Occipital lobe (tissue), 2 donors: ENCODE measurements around the gene ARTN. TPM values are rescaled to one million over a fixed set of nuclear protein-coding genes. Genes with fewer than 3 reads are reported as not detected.
A peak's percentile ranks its signal among the peaks of the same experiment; 100 is the strongest.

Experiments
- DNase-seq: peaks from one replicate; lab custom pipeline; 2025; lab: John Stamatoyannopoulos, UW
- total RNA-seq: library from RNA; depleted of rRNA; stranded (reverse); fragments of >200 nt; gene quantifications from one replicate; pipeline ENCODE4 v1.2.3, GENCODE V29; 2014

ARTN gene
- total RNA-seq, 1 donor from 2014 or later = 0.62 TPM

DNA sequence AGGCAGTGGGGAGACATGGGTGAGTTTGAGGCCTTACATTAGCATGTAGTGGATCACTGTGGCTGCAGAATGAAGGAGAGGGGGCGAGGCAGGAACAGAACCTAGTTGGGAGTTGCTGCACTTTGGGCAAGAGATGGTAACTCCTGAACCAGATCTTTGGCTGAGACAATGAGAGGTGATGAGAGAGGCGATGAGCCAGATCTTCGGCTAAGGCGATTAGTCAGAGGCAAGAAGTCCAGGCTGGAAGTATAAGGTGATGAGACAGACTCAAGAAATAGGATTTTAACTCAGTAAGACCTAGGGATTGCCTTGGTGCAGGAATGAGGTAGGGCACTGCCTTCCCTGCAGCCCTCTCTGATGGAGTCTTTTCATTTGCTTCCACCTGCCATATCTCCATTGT is 9.1 kb upstream of the ARTN start:
- no peak for DNase-seq

DNA sequence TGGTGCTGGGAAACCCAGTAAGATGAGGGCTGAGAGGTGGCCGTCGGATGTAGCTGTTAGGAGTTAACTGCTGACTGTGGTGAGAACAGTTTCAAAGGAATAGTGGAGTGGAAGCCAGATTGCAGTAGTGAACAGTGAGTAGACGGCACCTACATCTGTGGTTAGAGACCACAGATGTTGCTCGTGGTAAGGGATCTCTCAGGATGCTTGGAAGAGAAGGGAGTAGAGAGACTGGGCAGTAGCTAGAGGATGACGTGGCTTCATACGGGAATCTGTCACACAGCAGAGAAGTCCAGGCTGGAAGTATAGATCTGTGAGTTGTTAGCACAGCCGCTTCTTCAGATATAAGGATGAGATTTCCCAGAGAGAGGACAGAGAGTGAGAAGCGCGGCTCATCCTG is 7.8 kb upstream of the ARTN start:
- DNase-seq = no peak

DNA sequence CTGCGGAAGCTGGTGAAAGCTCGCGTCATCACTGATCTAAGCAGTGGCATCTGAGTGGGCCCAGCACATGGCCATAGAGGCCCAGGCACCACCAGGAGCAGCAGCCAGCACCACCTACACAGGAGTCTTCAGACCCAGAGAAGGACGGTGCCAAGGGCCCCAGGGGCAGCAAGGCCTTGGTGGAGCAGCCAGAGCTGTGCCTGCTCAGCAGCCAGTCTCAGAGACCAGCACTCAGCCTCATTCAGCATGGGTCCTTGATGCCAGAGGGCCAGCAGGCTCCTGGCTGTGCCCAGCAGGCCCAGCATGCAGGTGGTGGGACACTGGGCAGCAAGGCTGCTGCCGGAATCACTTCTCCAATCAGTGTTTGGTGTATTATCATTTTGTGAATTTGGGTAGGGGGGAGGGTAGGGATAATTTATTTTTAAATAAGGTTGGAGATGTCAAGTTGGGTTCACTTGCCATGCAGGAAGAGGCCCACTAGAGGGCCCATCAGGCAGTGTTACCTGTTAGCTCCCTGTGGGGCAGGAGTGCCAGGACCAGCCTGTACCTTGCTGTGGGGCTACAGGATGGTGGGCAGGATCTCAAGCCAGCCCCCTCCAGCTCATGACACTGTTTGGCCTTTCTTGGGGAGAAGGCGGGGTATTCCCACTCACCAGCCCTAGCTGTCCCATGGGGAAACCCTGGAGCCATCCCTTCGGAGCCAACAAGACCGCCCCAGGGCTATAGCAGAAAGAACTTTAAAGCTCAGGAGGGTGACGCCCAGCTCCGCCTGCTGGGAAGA is 3.2 kb upstream of the ARTN start:
- no peak for DNase-seq

DNA sequence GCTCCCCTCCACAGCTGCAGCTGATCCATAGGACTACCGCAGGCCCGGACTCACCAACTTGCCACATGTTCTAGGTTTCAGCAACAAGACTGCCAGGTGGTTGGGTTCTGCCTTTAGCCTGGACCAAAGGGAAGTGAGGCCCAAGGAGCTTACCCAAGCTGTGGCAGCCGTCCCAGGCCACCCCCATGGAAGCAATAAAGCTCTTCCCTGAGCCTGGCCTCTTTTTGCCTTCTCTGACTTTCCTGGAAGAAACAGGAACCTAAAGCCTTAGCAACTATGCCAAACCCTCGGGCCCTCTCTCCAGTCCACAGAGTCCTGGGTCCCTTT is 2.7 kb upstream of the ARTN start:
- DNase-seq = no peak

DNA sequence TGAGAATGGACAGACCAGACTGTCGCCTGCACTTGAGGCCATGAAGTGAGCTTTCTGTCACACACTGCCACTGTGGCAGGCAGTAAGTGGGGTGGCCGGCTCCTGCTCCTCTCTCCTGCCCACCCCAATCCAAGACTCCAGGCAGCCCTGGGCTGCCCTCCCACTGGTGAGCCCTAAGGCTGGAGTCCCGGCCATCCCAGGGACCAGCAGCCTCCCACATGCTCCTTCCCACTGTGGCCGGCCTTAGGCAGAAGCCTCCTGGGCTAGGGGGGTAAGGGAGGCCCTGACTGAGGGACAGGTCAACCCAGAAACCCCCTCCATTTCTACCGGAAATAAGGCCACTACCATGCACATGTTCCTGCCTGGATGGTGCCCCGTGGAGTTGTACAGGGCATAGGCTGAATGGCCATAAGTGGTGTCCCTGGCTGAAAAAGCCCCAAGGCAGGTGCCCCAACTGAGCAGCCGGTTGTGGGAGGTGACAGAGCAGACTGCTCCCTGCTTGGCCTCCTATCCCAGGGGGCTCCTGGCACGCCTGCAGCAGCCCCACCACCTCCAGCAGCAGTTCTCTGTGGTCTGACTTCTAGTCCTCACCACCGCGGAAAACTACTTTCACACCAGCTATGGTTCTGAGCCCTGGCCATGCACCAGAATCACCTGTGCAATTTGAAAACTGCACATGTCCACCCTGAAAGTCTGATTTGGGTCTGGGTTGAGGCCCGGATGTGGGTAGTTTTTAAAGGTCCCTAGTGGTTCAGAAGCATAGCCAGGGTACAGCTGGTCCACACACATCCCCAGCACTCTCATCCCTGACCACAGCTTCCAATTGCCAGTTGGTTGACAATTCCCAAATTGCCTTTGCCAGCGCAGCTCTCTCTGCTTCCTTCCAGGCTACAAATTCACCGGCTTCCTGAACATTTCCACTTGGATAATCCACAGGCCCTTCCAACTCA is 1.6 kb upstream of the ARTN start:
- no peak for DNase-seq

DNA sequence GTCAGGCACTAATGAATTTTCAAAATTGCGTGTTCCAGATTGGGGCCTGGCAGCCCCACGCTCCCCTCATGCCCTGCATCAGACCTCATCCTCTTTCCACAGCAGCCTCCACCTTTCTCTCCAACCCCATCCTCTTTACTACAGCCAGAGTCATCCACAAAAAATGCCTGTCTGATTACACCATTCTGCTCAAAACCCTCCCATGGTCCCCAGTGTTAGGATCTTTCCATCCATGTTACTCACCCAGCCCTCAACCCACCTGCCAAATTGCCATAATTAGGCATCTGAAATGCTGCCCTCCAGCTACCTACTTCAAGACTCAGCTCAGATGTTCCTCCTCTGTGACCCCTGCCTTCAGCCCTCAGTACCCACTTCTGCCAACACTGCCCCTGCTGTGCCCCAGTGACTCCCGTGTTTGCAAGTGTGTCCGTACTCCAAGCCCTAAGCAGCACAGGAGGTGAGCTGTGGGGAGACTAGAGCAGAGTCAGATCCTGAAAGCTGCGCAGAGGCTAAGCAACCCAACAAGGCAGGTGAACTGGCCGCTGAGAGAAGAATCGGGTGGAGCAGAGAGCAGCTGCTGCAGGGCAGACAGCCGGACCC is 715 bp upstream of the ARTN start:
- DNase-seq = no peak

DNA sequence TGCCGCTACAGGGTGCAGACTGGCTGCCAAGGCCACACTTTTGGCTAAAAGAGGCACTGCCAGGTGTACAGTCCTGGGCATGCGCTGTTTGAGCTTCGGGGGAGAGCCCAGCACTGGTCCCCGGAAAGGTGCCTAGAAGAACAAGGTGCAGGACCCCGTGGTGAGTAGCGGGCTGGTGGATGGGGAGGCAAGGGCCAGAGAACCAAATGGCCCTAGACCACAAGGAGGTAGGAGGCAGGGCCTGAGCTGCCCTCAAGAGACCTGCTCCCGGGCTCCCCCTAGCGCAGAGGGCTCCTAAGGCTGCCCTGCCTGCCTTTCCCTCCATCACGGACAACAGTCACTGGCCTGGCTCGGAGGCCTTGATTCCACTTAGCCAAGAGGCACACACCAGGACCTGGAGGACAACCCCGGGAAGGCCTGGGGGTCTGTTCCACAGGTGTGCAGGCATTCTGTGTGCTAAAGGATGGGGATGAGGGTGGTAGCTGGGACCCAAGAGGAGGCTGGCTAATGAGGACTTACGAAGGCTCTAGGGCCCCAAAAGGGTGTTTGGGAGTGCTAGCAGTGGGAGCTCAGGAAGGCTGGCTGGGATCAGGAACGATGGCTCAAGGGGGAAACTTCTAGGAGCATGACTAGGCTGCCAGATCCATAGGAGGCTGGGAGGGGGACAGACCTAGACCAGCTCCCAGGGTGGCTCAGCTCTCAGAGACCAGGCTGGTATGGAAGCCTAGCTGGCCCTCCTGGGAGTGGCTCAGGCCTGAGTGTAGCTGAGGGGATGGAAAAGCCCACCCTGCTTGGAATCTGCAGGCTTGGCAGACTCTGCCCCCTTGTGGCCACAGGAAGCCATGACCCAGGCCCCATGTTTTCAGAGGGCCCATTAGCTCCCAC is 742 bp downstream of the ARTN start:
- DNase-seq = no peak

DNA sequence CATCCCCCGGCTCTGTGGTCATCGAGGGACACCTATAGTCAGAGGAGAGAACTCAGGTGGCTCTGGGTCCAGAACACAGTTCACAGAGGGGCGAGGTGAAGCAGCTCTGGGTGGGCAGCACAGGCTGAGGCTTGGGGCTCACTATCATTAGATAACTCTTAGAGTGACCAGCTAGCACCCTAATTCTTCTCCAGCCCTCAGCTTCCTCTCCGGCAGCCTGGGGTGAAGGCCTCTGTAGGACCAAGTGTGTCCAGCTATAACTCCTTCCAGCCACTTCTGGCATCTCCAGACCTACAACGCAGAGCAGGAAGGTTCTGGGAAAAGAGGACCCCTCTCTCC is 1.4 kb downstream of the ARTN start:
- DNase-seq = no peak

DNA sequence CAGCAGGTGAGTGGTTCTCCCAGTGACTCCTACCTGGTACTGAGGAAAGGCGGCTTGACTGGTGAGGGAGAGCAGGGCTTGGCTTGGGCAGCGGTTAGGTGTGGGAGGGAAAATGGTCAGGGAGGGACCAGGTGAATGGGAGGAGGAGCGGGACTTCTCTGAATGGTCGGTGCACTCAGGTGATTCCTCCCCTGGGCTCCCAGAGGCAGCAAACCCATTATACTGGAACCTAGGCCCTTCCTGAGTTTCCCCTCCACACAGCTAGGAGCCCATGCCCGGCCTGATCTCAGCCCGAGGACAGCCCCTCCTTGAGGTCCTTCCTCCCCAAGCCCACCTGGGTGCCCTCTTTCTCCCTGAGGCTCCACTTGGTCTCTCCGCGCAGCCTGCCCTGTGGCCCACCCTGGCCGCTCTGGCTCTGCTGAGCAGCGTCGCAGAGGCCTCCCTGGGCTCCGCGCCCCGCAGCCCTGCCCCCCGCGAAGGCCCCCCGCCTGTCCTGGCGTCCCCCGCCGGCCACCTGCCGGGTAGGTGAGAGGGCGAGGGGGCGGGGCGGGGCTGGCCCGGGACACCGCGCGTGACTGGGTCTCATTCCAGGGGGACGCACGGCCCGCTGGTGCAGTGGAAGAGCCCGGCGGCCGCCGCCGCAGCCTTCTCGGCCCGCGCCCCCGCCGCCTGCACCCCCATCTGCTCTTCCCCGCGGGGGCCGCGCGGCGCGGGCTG is 2.3 kb downstream of the ARTN start:
- no peak for DNase-seq

DNA sequence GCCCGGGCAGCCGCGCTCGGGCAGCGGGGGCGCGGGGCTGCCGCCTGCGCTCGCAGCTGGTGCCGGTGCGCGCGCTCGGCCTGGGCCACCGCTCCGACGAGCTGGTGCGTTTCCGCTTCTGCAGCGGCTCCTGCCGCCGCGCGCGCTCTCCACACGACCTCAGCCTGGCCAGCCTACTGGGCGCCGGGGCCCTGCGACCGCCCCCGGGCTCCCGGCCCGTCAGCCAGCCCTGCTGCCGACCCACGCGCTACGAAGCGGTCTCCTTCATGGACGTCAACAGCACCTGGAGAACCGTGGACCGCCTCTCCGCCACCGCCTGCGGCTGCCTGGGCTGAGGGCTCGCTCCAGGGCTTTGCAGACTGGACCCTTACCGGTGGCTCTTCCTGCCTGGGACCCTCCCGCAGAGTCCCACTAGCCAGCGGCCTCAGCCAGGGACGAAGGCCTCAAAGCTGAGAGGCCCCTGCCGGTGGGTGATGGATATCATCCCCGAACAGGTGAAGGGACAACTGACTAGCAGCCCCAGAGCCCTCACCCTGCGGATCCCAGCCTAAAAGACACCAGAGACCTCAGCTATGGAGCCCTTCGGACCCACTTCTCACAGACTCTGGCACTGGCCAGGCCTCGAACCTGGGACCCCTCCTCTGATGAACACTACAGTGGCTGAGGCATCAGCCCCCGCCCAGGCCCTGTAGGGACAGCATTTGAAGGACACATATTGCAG is 3.0 kb downstream of the ARTN start:
- no peak for DNase-seq

DNA sequence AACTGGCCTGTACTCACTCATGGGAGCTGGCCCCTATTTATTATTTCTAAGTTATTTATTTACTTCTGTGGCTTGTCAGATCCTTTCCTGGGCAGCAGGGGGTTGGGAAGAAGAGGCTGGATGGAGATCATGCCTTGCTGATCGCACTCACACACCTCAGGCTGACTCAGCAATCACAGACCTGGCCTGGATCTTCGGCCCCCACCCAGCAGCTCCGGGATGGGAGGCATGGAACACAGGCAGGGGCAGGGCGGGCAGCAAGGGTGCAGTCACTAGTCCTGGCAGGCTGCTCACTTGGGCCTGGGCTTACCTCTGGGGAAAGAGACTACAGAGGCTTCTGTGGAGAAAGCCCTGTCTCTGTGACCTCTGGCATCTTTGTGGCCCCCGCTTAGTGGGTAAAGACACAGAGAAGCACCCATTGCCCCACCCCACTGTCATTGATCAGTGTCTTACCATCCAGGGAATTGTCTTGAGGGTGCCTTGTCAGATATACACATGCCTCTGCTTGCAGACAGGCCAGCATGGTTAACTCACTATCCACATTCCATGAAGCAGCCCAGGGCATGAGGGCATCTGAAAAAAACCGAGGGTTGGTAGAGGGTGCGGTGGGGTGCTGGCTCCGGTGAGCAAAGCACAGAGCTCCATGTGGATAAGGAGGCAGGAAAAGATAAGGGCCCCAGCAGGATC is 3.7 kb downstream of the ARTN start:
- DNase-seq = no peak

DNA sequence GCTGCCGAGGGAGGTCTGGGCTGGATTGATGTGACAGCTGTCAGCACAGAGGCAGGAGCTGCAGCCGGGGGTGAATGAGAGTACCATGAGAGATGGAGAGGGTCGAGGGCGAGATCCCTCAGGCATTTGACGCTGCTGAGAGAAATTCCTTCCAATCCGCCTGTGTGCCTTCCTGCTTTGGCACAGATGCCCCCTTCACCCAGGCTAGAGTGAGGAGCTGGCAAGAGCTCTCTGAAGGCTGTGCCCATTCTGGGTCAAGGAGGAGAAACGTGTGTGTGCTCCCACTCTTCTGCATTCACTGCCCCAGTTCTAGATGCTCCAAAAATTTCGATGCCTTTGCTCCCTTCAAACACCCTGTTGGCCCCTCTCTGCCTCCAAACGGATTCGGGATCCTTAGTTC is 4.8 kb downstream of the ARTN start:
- DNase-seq = no peak

DNA sequence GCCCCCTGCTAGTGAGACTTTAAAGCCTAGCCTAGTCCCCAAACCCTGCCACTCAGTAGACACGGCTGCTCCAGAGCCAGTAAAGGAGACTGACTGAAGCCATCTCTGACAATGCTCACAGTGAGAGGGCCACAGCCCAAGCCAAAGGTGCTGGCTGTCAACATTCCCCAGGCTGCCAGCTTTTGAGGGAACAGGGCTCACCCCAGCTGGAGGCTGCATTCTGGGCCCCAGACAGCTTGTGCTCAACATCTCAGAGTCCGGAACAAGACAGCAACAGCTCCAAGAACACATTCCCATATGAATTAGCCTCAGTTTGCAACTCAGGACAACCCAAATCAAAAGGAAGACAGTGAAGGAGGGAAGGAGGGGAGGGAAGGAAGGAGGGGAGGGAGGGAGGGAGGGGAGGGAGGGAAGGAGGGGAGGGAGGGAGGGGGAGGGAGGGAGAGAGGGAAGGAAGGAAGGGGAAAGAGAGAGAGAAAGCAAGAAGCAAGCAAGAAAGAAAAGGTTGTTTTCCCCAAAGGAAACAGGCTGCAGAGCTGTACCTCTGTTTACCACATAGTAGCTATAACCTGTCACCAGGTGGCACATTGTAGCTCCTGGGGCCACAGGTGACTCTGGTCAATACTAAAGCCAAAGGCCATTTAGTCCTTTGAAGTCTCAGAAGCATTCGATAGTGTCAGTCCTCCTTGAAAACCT is 5.4 kb downstream of the ARTN start:
- DNase-seq = no peak

DNA sequence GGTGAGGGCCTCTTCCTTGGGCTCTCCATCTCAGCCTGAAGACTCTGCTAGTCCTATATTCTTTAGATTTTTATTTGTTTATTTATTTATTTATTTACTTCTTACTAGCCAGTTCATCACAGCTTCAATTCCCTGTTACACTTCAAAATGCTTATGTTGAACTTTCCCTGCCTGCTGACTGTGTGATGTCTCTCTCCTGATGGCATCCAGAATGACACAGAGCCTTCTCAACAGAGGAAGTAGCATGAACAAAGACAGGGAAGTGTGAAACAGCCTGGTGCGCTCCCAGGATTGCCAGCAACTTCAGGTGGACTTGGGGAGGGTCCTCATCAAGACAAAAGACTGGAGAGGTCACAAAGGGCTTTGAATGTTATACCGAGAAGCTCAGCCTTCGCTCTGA is 8.8 kb downstream of the ARTN start:
- DNase-seq = no peak

DNA sequence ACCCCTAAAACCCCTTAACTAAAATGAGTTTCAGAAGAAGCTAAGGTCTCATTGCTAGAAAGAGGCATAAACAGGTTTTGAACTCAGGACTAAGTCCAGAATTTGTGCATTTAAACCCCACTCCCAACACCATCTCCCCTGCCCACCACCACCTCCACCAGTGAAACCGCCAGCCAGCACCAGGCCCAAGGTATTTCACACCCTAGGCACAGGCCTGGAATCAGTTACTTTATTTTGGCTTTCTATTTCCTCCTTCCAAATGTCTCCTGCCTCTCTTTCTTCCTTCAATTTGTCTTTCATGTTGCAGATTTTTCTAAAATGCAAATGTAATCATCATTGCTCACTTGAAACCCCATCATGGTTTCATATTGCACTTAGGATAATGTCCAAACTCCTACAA is 11.3 kb downstream of the ARTN start:
- DNase-seq = no peak

DNA sequence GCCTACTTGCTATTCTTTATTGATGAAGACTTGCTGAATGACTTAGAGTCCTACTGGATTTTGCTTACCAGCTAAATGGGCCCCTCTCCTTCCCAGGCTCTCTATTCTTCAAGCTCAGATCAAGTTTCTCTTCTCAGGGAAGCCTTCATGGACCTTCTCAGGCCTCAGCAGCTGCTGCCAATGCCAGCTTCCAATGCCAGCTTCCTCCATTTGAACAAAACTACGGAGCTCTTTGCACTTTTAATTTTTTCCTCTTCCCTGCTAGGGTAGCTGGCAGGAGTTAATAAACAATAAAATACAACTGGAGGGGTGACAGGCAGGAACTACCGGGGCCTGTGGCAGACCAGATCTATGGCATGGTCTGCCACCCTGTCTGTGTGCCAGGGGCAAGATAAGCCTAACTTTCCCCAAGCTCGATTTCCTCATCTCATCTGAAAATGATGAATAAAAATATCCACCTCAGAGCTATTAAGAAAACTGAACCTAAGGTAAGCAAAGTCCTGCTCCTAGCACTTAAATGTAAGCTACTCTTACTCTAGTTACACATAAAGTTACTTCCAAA is 12.2 kb downstream of the ARTN start:
- DNase-seq = no peak

DNA sequence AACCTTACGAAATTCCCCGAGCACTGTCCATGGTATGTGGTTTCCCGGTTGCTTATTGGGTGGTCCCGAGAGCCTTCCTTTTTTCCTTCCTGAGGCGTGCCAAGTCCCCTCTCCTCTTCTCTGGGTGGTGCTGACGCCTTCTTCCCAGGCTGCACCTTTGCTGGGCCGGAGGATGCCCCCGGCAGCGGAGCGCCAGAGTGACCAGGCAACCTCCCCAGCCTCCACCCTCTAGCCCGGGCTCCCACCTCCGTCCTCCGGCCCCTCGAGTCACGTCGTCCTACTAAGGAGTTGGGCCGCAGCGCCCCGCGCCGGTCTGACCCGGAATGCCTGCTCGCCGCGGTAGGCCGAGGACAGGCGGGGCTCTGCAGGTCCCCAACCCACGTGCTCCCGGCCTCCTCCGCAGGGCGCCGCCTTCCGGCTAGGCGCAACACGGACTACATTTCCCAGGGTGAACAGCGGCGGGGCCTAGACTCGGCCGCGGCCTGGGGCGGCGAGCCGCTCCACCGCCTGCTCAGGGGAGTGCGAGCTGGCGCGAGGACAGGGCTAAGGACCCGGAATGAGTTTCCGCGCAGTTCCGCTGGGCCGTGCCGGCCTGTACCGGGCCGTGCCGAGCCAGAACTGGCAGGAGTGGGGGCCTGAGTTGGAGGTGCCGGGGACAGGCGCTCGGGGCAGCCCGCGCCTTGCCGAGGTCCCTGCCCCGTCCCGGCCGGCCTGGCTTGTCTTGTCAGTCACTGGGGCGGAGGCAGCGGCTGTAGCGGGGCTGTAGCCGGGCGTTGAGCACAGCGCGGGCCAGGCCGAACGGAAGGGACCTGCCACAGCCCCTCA is 12.8 kb downstream of the ARTN start, which contains the start of gene IPO13:
IPO13 (plus strand) TSS at position 715 of the 825 bp plus-strand sequence. CDS start 651 bp downstream, outside the sequence.
- peak; percentile 96 for DNase-seq
